GM12892 (cell line): ENCODE data around the gene RMRP.

ENCODE experiments used
- POLR2A ChIP-seq: IDR thresholded peaks from 2 replicates; pipeline ENCODE4 v1.6.1; 2011; ENCODE audit warnings: low read depth, low read length, control low read depth
- POLR2AphosphoS5 ChIP-seq: IDR thresholded peaks from 2 replicates; pipeline ENCODE4 v1.6.1; 2011; ENCODE audit warnings: low read depth, low read length, control low read depth

GRCh38 chr9:35703906-35704672 is 46.3 kb upstream of the RMRP start:
- no peak for TF ChIP-seq POLR2AphosphoS5
- no peak for TF ChIP-seq POLR2A
